SK-N-SH treated with all-trans-retinoic acid at 6 μM for 48 hours (cell line): ENCODE measurements around the gene CABLES1.

Source experiments
- BACH2 ChIP-seq: fragments of 250-450 bp; sonication (Bioruptor Pico); IDR thresholded peaks from 2 replicates; pipeline ENCODE4 v1.9.0; 2021; ENCODE audit warnings: mild to moderate bottlenecking, borderline replicate concordance
- CREB5 ChIP-seq: fragments of 250-450 bp; sonication (Bioruptor Pico); IDR thresholded peaks from 2 replicates; pipeline ENCODE4 v1.5.1; 2020; ENCODE audit warnings: low read depth, mild to moderate bottlenecking, moderate library complexity
- CSRNP3 ChIP-seq: fragments of 250-450 bp; sonication (Bioruptor Pico); IDR thresholded peaks from 2 replicates; pipeline ENCODE4 v1.5.1; 2021; ENCODE audit warnings: mild to moderate bottlenecking, moderate library complexity
- GLIS3 ChIP-seq: fragments of 250-450 bp; sonication (Bioruptor Pico); IDR thresholded peaks from 2 replicates; pipeline ENCODE4 v1.5.0; 2020; ENCODE audit warnings: mild to moderate bottlenecking, moderate library complexity
- ISL1 ChIP-seq: fragments of 250-450 bp; sonication (Bioruptor Pico); IDR thresholded peaks from 2 replicates; pipeline ENCODE4 v2.1.2; 2022; ENCODE audit warnings: mild to moderate bottlenecking, moderate library complexity
- OSR1 ChIP-seq: fragments of 250-450 bp; sonication (Bioruptor Pico); IDR thresholded peaks from 2 replicates; pipeline ENCODE4 v1.8.0; 2022; ENCODE audit warnings: moderate library complexity, mild to moderate bottlenecking, inconsistent platforms
- PATZ1 ChIP-seq: fragments of 250-450 bp; sonication (Bioruptor Pico); IDR thresholded peaks from 2 replicates; pipeline ENCODE4 v1.8.0; 2020; ENCODE audit warnings: mild to moderate bottlenecking, moderate library complexity, borderline replicate concordance
- PPARA ChIP-seq: fragments of 250-450 bp; sonication (Bioruptor Pico); IDR thresholded peaks from 2 replicates; pipeline ENCODE4 v1.5.0; 2020; ENCODE audit warnings: mild to moderate bottlenecking, borderline replicate concordance
- RARB ChIP-seq: fragments of 250-450 bp; sonication (Bioruptor Pico); IDR thresholded peaks from 2 replicates; pipeline ENCODE4 v1.8.0; 2021; ENCODE audit warnings: mild to moderate bottlenecking, moderate library complexity
- SNAI2 ChIP-seq: fragments of 250-450 bp; sonication (Bioruptor Pico); IDR thresholded peaks from 2 replicates; pipeline ENCODE4 v1.5.0; 2020; ENCODE audit warnings: mild to moderate bottlenecking, moderate library complexity
- TCF4 ChIP-seq: fragments of 250-450 bp; sonication (Bioruptor Pico); IDR thresholded peaks from 2 replicates; pipeline ENCODE4 v1.8.0; 2021; ENCODE audit warnings: mild to moderate bottlenecking, moderate library complexity, borderline replicate concordance
- TSHZ2 ChIP-seq: fragments of 250-450 bp; sonication (Bioruptor Pico); IDR thresholded peaks from 2 replicates; pipeline ENCODE4 v1.5.0; 2020; ENCODE audit warnings: mild to moderate bottlenecking, moderate library complexity
- ZFP3 ChIP-seq: fragments of 250-450 bp; sonication (Bioruptor Pico); IDR thresholded peaks from 2 replicates; pipeline ENCODE4 v1.5.0; 2020; ENCODE audit warnings: mild to moderate bottlenecking, moderate library complexity
- ZFP30 ChIP-seq: fragments of 450-650 bp; formaldehyde crosslinking; IDR thresholded peaks from 2 replicates; pipeline ENCODE4 v1.5.0; 2022; ENCODE audit warnings: mild to moderate bottlenecking, moderate library complexity

- no peak for TF ChIP-seq TCF4 (CRISPR knock-in tag)
- TF ChIP-seq BACH2 (CRISPR knock-in tag): no peak
- no peak for TF ChIP-seq ZFP3 (CRISPR knock-in tag)
- TF ChIP-seq ISL1 (CRISPR knock-in tag): no peak
- no peak for TF ChIP-seq ZFP30 (CRISPR knock-in tag)
- no peak for TF ChIP-seq OSR1 (CRISPR knock-in tag)
- TF ChIP-seq RARB (CRISPR knock-in tag): no peak
- no peak for TF ChIP-seq PPARA
- TF ChIP-seq CREB5 (CRISPR knock-in tag): no peak
- no peak for TF ChIP-seq TSHZ2 (CRISPR knock-in tag)
- TF ChIP-seq CSRNP3 (CRISPR knock-in tag): no peak
- no peak for TF ChIP-seq PATZ1 (CRISPR knock-in tag)
- no peak for TF ChIP-seq SNAI2 (CRISPR knock-in tag)
- TF ChIP-seq GLIS3 (CRISPR knock-in tag): no peak
Measured at GRCh38 chr18:23099621-23100020, 35.7 kb upstream of the CABLES1 start.
